SK-N-SH treated with all-trans-retinoic acid at 6 μM for 48 hours (cell line): ENCODE measurements around the gene FTO.

Experiments
- ATAC-seq: fragments of 200-7000 bp; cut with Tn5 transposase; 3 replicates; pipeline ENCODE4 v1.9.1; 2020; ENCODE audit warnings: mild to moderate bottlenecking, moderate library complexity
- ARNTL ChIP-seq: fragments of 450-650 bp; formaldehyde crosslinking; IDR thresholded peaks from 2 replicates; pipeline ENCODE4 v1.5.0; 2020; ENCODE audit warnings: low read depth, mild to moderate bottlenecking, moderate library complexity, borderline replicate concordance
- BACH2 ChIP-seq: fragments of 250-450 bp; sonication (Bioruptor Pico); IDR thresholded peaks from 2 replicates; pipeline ENCODE4 v1.9.0; 2021; ENCODE audit warnings: mild to moderate bottlenecking, borderline replicate concordance
- CREB5 ChIP-seq: fragments of 250-450 bp; sonication (Bioruptor Pico); IDR thresholded peaks from 2 replicates; pipeline ENCODE4 v1.5.1; 2020; ENCODE audit warnings: low read depth, mild to moderate bottlenecking, moderate library complexity
- CSDC2 ChIP-seq: fragments of 250-450 bp; sonication (Bioruptor Pico); IDR thresholded peaks from 2 replicates; pipeline ENCODE4 v1.5.0; 2020; ENCODE audit warnings: mild to moderate bottlenecking, moderate library complexity
- CSRNP3 ChIP-seq: fragments of 250-450 bp; sonication (Bioruptor Pico); IDR thresholded peaks from 2 replicates; pipeline ENCODE4 v1.5.1; 2021; ENCODE audit warnings: mild to moderate bottlenecking, moderate library complexity
- ESRRG ChIP-seq: fragments of 250-450 bp; sonication (Bioruptor Pico); IDR thresholded peaks from 2 replicates; pipeline ENCODE4 v1.6.1; 2021; ENCODE audit warnings: mild to moderate bottlenecking
- GLIS3 ChIP-seq: fragments of 250-450 bp; sonication (Bioruptor Pico); IDR thresholded peaks from 2 replicates; pipeline ENCODE4 v1.5.0; 2020; ENCODE audit warnings: mild to moderate bottlenecking, moderate library complexity
- ISL1 ChIP-seq: fragments of 250-450 bp; sonication (Bioruptor Pico); IDR thresholded peaks from 2 replicates; pipeline ENCODE4 v2.1.2; 2022; ENCODE audit warnings: mild to moderate bottlenecking, moderate library complexity
- OSR1 ChIP-seq: fragments of 250-450 bp; sonication (Bioruptor Pico); IDR thresholded peaks from 2 replicates; pipeline ENCODE4 v1.8.0; 2022; ENCODE audit warnings: moderate library complexity, mild to moderate bottlenecking, inconsistent platforms
- PATZ1 ChIP-seq: fragments of 250-450 bp; sonication (Bioruptor Pico); IDR thresholded peaks from 2 replicates; pipeline ENCODE4 v1.8.0; 2020; ENCODE audit warnings: mild to moderate bottlenecking, moderate library complexity, borderline replicate concordance
- POU6F1 ChIP-seq: fragments of 250-450 bp; sonication (Bioruptor Pico); IDR thresholded peaks from 2 replicates; pipeline ENCODE4 v1.8.0; 2021; ENCODE audit warnings: low read depth, mild to moderate bottlenecking, moderate library complexity, borderline replicate concordance
- PPARA ChIP-seq: fragments of 250-450 bp; sonication (Bioruptor Pico); IDR thresholded peaks from 2 replicates; pipeline ENCODE4 v1.5.0; 2020; ENCODE audit warnings: mild to moderate bottlenecking, borderline replicate concordance
- RARB ChIP-seq: fragments of 250-450 bp; sonication (Bioruptor Pico); IDR thresholded peaks from 2 replicates; pipeline ENCODE4 v1.8.0; 2021; ENCODE audit warnings: mild to moderate bottlenecking, moderate library complexity
- SNAI2 ChIP-seq: fragments of 250-450 bp; sonication (Bioruptor Pico); IDR thresholded peaks from 2 replicates; pipeline ENCODE4 v1.5.0; 2020; ENCODE audit warnings: mild to moderate bottlenecking, moderate library complexity
- TCF4 ChIP-seq: fragments of 250-450 bp; sonication (Bioruptor Pico); IDR thresholded peaks from 2 replicates; pipeline ENCODE4 v1.8.0; 2021; ENCODE audit warnings: mild to moderate bottlenecking, moderate library complexity, borderline replicate concordance
- TSHZ2 ChIP-seq: fragments of 250-450 bp; sonication (Bioruptor Pico); IDR thresholded peaks from 2 replicates; pipeline ENCODE4 v1.5.0; 2020; ENCODE audit warnings: mild to moderate bottlenecking, moderate library complexity
- ZC3H10 ChIP-seq: fragments of 250-450 bp; sonication (Bioruptor Pico); IDR thresholded peaks from 2 replicates; pipeline ENCODE4 v1.5.1; 2021; ENCODE audit warnings: mild to moderate bottlenecking, moderate library complexity
- ZFP3 ChIP-seq: fragments of 250-450 bp; sonication (Bioruptor Pico); IDR thresholded peaks from 2 replicates; pipeline ENCODE4 v1.5.0; 2020; ENCODE audit warnings: mild to moderate bottlenecking, moderate library complexity
- ZFP30 ChIP-seq: fragments of 450-650 bp; formaldehyde crosslinking; IDR thresholded peaks from 2 replicates; pipeline ENCODE4 v1.5.0; 2022; ENCODE audit warnings: mild to moderate bottlenecking, moderate library complexity
- ZNF565 ChIP-seq: fragments of 450-650 bp; formaldehyde crosslinking; conservative IDR thresholded peaks from 2 replicates; pipeline ENCODE4 v1.5.0; 2020; ENCODE audit warnings: low read depth, mild to moderate bottlenecking, moderate library complexity
- ZNF70 ChIP-seq: fragments of 450-650 bp; formaldehyde crosslinking; IDR thresholded peaks from 2 replicates; pipeline ENCODE4 v1.5.0; 2020; ENCODE audit warnings: mild to moderate bottlenecking, moderate library complexity
- ZNF8 ChIP-seq: fragments of 450-650 bp; formaldehyde crosslinking; IDR thresholded peaks from 2 replicates; pipeline ENCODE4 v1.5.0; 2020; ENCODE audit warnings: mild to moderate bottlenecking, moderate library complexity

FTO gene

GRCh38 chr16:53892155-53892554 is 188.2 kb downstream of the FTO start:
- peak; percentile 90 for ATAC-seq
- TF ChIP-seq RARB = no peak
- TF ChIP-seq ZFP3 (CRISPR knock-in tag) = no peak
- TF ChIP-seq ZNF70 (CRISPR knock-in tag) = no peak
- TF ChIP-seq PPARA = no peak
- no peak for TF ChIP-seq ARNTL (CRISPR knock-in tag)
- TF ChIP-seq OSR1 (CRISPR knock-in tag) = no peak
- no peak for TF ChIP-seq CSDC2 (CRISPR knock-in tag)
- TF ChIP-seq CSRNP3 (CRISPR knock-in tag) = no peak
- no peak for TF ChIP-seq ZNF565 (CRISPR knock-in tag)
- TF ChIP-seq SNAI2 (CRISPR knock-in tag) = no peak
- no peak for TF ChIP-seq BACH2 (CRISPR knock-in tag)
- no peak for TF ChIP-seq ZNF8 (CRISPR knock-in tag)
- no peak for TF ChIP-seq ZFP30
- no peak for TF ChIP-seq POU6F1 (CRISPR knock-in tag)
- no peak; the same call in 1 of the 2 replicates for TF ChIP-seq ISL1 (CRISPR knock-in tag)
- TF ChIP-seq GLIS3 (CRISPR knock-in tag) = no peak
- no peak for TF ChIP-seq TSHZ2 (CRISPR knock-in tag)
- TF ChIP-seq ZC3H10 (CRISPR knock-in tag) = no peak
- no peak for TF ChIP-seq TCF4 (CRISPR knock-in tag)

- no peak for TF ChIP-seq ARNTL (CRISPR knock-in tag)
- no peak for TF ChIP-seq GLIS3 (CRISPR knock-in tag)
- no peak for TF ChIP-seq PPARA
- no peak for TF ChIP-seq SNAI2 (CRISPR knock-in tag)
- no peak for TF ChIP-seq PATZ1 (CRISPR knock-in tag)
- no peak for TF ChIP-seq POU6F1 (CRISPR knock-in tag)
- no peak for TF ChIP-seq CSRNP3 (CRISPR knock-in tag)
- no peak for TF ChIP-seq ISL1 (CRISPR knock-in tag)
- TF ChIP-seq ZFP30 = no peak
- no peak for TF ChIP-seq TSHZ2 (CRISPR knock-in tag)
- TF ChIP-seq BACH2 (CRISPR knock-in tag) = no peak
- no peak for TF ChIP-seq OSR1 (CRISPR knock-in tag)
- TF ChIP-seq ESRRG (CRISPR knock-in tag) = no peak
- no peak for TF ChIP-seq CSDC2 (CRISPR knock-in tag)
- TF ChIP-seq ZNF70 (CRISPR knock-in tag) = no peak
- no peak for TF ChIP-seq ZFP3 (CRISPR knock-in tag)
- no peak for TF ChIP-seq CREB5 (CRISPR knock-in tag)
- no peak for TF ChIP-seq TCF4 (CRISPR knock-in tag)
- ATAC-seq = peak; percentile 80
These were observed 189.9 kb downstream of the FTO start for GRCh38 chr16:53893731-53894435.
